SK-N-SH treated with all-trans-retinoic acid at 6 μM for 48 hours (cell line): ENCODE measurements around the gene KLHDC7B.

Experiments used
- BACH2 ChIP-seq: fragments of 250-450 bp; sonication (Bioruptor Pico); IDR thresholded peaks from 2 replicates; pipeline ENCODE4 v1.9.0; 2021; ENCODE audit warnings: mild to moderate bottlenecking, borderline replicate concordance
- CSRNP3 ChIP-seq: fragments of 250-450 bp; sonication (Bioruptor Pico); IDR thresholded peaks from 2 replicates; pipeline ENCODE4 v1.5.1; 2021; ENCODE audit warnings: mild to moderate bottlenecking, moderate library complexity
- ISL1 ChIP-seq: fragments of 250-450 bp; sonication (Bioruptor Pico); IDR thresholded peaks from 2 replicates; pipeline ENCODE4 v2.1.2; 2022; ENCODE audit warnings: mild to moderate bottlenecking, moderate library complexity
- RARB ChIP-seq: fragments of 250-450 bp; sonication (Bioruptor Pico); IDR thresholded peaks from 2 replicates; pipeline ENCODE4 v1.8.0; 2021; ENCODE audit warnings: mild to moderate bottlenecking, moderate library complexity
- TSHZ2 ChIP-seq: fragments of 250-450 bp; sonication (Bioruptor Pico); IDR thresholded peaks from 2 replicates; pipeline ENCODE4 v1.5.0; 2020; ENCODE audit warnings: mild to moderate bottlenecking, moderate library complexity
- ZC3H10 ChIP-seq: fragments of 250-450 bp; sonication (Bioruptor Pico); IDR thresholded peaks from 2 replicates; pipeline ENCODE4 v1.5.1; 2021; ENCODE audit warnings: mild to moderate bottlenecking, moderate library complexity
- TF ChIP-seq, protein P1 (sequence below): fragments of 250-450 bp; sonication (Bioruptor Pico); IDR thresholded peaks from 2 replicates; pipeline ENCODE4 v1.8.0; 2020; ENCODE audit warnings: mild to moderate bottlenecking, moderate library complexity, borderline replicate concordance

GRCh38 chr22:50526108-50526833 is 19.4 kb upstream of the KLHDC7B start:
- TF ChIP-seq ISL1 (no peak), ZC3H10 (CRISPR knock-in tag) (no peak), BACH2 (CRISPR knock-in tag) (no peak), CSRNP3 (CRISPR knock-in tag) (no peak), RARB (CRISPR knock-in tag) (no peak), TSHZ2 (CRISPR knock-in tag) (no peak)
- TF ChIP-seq, protein P1, sequence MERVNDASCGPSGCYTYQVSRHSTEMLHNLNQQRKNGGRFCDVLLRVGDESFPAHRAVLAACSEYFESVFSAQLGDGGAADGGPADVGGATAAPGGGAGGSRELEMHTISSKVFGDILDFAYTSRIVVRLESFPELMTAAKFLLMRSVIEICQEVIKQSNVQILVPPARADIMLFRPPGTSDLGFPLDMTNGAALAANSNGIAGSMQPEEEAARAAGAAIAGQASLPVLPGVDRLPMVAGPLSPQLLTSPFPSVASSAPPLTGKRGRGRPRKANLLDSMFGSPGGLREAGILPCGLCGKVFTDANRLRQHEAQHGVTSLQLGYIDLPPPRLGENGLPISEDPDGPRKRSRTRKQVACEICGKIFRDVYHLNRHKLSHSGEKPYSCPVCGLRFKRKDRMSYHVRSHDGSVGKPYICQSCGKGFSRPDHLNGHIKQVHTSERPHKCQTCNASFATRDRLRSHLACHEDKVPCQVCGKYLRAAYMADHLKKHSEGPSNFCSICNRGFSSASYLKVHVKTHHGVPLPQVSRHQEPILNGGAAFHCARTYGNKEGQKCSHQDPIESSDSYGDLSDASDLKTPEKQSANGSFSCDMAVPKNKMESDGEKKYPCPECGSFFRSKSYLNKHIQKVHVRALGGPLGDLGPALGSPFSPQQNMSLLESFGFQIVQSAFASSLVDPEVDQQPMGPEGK (CRISPR knock-in tag), result no peak
